ENCODE measurements around the gene CUL7. TPM values are rescaled to one million over a fixed set of nuclear protein-coding genes. Genes with fewer than 3 reads are reported as not detected.
A peak's percentile ranks its signal among the peaks of the same experiment; 100 is the strongest.
"Not testable (repeated sequence)": the region's sequence is repeated elsewhere in the genome, so short reads cannot be mapped to it uniquely, and the experiment has no call there.

The CUL7 gene
- total RNA-seq = 26.5 and 27.0 TPM in 2 replicates

DNA sequence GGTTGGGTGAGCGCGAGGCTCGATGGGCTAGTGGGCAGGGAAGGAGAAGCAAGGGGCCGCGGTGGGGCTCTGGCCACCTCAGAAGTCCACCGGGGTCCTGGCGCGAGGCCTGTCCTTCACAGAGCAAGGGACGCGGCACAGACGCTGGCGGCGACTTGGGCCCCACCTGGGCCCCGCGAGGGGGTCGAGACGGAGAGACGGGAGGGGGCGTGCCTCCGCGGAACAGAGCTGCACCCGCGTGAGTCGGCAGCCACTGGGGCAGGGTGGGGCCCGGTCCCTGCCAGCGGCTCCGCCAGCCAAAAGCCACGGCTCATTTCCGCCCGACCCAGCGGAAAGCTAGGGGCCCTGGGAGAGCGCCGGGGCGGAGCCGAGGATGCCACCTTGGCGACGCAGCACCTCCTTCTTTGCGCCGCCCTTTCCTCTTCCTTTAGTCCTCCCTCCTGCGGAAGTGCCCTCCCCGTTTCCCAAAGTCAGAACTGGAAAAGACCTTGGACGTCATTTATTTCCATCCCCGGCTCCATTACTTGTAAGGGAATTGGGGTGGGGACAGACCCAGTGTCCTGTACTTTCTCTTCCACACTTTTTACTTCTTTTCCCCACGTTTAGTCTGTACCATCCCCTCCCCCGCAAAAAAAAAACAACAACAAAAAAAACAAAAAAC, at the start of gene CUL7:
Gene CUL7, minus strand, starts transcription at position 307 of the 661 bp plus-strand sequence. CDS start 1,063 bp downstream, outside the sequence.
- DNase-seq (ENCODE audit: low read depth, low spot score) = peak; percentile 84

- DNase-seq (ENCODE audit: low read depth, low spot score) = no peak
Measured at GRCh38 chr6:43101497-43101896, 47.8 kb upstream of the CUL7 start.

DNA sequence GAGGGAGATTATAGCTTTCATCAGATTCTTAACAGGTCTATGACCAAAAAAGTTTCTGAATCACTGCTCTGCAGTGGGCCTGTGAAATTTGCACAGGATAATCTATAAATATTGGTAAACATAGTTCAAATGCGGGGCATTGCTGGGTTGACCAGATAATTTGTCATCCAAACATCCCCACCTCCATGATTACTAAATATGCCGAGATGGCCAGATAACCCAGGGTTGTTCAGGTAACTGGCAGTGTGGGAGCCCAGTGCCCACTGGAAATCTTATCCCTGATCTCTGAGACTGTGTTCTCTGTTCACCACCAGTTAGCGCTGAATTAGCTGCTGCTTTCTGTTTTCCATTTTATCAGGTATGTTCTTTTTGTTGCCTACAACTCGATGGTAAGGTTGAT, 43.9 kb upstream of the CUL7 start:
- no peak for DNase-seq (ENCODE audit: low read depth, low spot score)

- DNase-seq (ENCODE audit: low read depth, low spot score) = no peak
Measured at GRCh38 chr6:43097098-43097489, 43.4 kb upstream of the CUL7 start.

DNA sequence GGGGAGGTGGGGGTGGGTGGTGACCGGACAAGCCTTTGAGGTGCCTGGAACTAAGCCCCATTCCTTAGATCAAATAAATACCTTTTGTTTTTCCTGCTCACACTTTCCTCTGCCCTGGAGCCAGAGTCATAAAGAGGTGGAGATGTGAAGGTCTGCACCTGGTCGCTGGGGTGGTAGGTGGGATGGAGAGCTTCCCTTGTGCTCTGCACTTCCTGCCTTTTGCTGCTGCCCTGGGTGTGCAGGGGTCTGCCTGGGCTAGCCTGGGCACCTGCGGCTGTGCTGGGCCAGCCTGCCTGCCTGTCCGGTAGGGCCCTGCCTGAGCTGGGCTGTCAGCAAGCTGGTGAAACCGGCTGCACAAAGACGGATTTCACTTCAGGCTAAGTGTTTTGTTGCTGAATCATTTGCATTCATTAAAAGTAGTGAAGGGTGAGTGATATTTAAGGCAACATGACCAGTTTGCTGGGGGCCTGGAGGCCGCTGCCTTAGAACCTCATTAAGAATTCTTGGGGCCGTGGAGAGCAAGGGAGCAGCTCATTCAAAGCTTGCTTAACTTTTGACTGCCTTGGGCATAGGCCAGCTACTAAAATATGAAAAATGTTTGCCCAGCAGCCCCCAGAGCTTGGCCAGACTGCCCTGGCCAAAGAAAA, 42.9 kb upstream of the CUL7 start:
- DNase-seq (ENCODE audit: low read depth, low spot score) = no peak

DNA sequence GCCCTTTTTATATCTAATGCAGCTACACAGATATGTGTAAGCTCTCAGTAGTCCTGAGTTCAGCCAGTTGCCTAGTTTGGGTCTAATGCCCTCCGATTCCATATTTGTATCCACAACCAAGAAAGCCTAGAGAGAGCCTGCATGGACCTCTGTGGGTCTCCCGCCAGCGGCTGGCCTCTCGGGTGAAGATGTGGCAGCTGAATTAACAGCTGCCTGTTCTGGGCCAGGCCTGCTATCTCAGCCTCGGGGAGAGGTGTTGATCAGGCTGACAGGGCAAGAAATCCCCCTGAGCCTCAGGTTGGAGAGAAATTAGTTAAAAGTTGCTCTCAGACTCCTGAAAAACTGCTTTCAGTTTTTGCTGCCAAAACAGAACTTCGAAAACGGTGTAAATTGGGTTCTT, 42.3 kb upstream of the CUL7 start:
- no peak for DNase-seq (ENCODE audit: low read depth, low spot score)

GRCh38 chr6:43093436-43094289, 40.0 kb upstream of the CUL7 start:
- DNase-seq (ENCODE audit: low read depth, low spot score) = no peak

- no peak for DNase-seq (ENCODE audit: low read depth, low spot score)
Measured at GRCh38 chr6:43092635-43093034, 39.0 kb upstream of the CUL7 start.

DNA sequence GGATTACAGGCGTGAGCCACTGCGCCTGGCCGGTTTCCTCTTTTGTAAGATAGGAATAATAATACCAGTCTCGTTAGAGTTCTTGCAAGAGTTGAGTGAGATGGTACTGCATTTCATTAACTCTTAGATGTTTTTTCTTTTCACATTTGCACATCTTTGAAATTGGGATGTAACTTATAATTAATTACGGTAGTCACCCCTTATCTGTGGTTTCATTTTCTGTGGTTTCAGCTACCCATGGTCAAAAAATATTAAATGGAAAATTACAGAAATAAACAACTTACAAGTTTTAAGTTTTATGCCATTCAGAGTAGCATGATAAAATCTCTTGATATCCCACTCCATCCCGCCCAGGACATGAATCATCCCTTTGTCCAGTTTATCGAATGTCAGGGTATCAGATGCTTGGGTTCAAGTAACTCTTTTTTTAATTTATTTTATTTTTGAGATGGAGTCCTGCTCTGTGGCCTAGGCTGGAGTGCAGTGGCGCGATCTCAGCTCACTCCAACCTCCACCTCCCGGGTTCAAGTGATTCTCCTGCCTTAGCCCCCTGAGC, 37.9 kb upstream of the CUL7 start:
- no peak for DNase-seq (ENCODE audit: low read depth, low spot score)

- no peak for DNase-seq (ENCODE audit: low read depth, low spot score)
Measured at GRCh38 chr6:43091020-43091419, 37.4 kb upstream of the CUL7 start.

- DNase-seq (ENCODE audit: low read depth, low spot score) = no peak
Measured at GRCh38 chr6:43090559-43090956, 36.9 kb upstream of the CUL7 start.

- DNase-seq (ENCODE audit: low read depth, low spot score) = no peak
Measured at GRCh38 chr6:43089874-43090558, 36.4 kb upstream of the CUL7 start.

- DNase-seq (ENCODE audit: low read depth, low spot score) = no peak
Measured at GRCh38 chr6:43089467-43089866, 35.8 kb upstream of the CUL7 start.

- no peak for DNase-seq (ENCODE audit: low read depth, low spot score)
Measured at GRCh38 chr6:43088654-43089056, 35.0 kb upstream of the CUL7 start.

GRCh38 chr6:43086022-43086658, 32.5 kb upstream of the CUL7 start:
- DNase-seq (ENCODE audit: low read depth, low spot score) = no peak

DNA sequence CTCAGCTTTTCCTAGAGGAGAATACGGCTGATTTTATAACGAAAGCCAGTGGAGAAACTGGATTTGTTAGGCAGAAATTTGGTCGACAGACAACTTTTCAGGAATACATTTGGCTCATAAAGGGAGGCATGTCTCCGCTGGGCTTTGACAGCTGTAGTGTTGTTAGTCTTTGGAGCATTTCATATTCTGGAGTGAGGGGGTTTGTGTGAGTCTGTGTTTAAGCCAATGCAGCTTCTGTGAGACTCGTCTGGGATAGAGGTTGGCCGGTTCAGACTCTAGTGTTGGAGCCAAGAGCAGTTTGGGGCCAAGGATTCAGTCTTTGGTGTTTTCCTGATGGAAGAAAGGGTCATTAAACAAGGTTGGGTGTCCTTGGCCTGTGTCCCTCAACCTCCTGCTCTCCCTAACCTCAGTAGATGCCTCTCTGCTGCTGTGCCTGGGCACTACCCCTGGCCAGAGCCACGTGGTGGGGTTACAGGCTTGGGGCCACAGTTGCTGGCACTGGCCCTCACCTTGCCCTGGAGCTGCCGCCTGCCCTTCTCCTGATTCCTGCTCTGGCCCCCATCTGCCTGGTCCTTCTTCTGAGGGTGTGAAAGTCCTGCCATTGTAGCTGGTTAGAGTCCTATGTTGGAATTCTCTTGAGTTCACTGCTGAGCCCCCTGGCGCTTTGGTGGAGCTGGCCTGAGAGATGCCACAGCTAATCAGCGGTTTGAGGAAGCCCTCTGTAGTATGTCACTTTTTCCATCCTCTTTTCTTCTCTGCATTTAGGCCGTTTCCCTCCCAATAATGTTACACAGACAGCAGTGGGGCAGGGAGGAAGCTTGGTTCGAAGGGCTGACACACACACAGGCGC, 29.4 kb upstream of the CUL7 start:
- DNase-seq (ENCODE audit: low read depth, low spot score) = no peak

- DNase-seq (ENCODE audit: low read depth, low spot score) = not testable (repeated sequence)
Measured at GRCh38 chr6:43081922-43082321, 28.3 kb upstream of the CUL7 start.

DNA sequence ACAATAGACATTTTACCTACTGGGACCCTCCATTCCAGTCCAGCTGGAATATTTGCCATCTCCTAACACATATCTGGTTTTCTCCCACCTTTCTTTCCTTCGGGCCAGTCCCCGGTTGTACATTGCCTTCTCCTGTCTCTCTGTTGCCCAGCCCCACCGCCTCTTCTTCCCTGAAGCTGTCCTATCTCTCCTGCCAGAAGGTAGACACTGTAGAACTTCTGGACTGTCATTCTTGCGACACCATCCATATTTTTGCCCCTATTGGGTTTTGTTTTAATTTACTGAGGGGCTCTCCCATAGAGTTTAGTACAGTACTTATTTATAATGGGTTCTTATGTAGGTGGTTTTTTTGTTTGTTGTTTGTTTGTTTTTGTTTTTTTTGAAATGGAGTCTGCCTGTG, 27.4 kb upstream of the CUL7 start:
- DNase-seq (ENCODE audit: low read depth, low spot score) = no peak

- DNase-seq (ENCODE audit: low read depth, low spot score) = no peak
Measured at GRCh38 chr6:43078691-43079090, 25.0 kb upstream of the CUL7 start.

- DNase-seq (ENCODE audit: low read depth, low spot score) = no peak
Measured at GRCh38 chr6:43077981-43078511, 24.4 kb upstream of the CUL7 start.

All from pulmonary artery endothelial cell (primary cell).